Measurements from ENCODE around the gene PNRC1.
"Not testable (repeated sequence)": the region's sequence is repeated elsewhere in the genome, so short reads cannot be mapped to it uniquely, and the experiment has no call there.

- TF ChIP-seq POLR2A, POLR2AphosphoS5 (IDR thresholded peaks at IDR 0.05): not testable (repeated sequence)
- TF ChIP-seq, protein P1, sequence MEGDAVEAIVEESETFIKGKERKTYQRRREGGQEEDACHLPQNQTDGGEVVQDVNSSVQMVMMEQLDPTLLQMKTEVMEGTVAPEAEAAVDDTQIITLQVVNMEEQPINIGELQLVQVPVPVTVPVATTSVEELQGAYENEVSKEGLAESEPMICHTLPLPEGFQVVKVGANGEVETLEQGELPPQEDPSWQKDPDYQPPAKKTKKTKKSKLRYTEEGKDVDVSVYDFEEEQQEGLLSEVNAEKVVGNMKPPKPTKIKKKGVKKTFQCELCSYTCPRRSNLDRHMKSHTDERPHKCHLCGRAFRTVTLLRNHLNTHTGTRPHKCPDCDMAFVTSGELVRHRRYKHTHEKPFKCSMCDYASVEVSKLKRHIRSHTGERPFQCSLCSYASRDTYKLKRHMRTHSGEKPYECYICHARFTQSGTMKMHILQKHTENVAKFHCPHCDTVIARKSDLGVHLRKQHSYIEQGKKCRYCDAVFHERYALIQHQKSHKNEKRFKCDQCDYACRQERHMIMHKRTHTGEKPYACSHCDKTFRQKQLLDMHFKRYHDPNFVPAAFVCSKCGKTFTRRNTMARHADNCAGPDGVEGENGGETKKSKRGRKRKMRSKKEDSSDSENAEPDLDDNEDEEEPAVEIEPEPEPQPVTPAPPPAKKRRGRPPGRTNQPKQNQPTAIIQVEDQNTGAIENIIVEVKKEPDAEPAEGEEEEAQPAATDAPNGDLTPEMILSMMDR (IDR thresholded peaks at IDR 0.05 in 8 of 11, conservative IDR thresholded peaks at IDR 0.05 in 3 of 11) = not testable (repeated sequence)
Measured at GRCh38 chr6:89066121-89066520, 14.4 kb upstream of the PNRC1 start.
